Measurements from ENCODE around the gene SCAF1.

Gene SCAF1, protein sequence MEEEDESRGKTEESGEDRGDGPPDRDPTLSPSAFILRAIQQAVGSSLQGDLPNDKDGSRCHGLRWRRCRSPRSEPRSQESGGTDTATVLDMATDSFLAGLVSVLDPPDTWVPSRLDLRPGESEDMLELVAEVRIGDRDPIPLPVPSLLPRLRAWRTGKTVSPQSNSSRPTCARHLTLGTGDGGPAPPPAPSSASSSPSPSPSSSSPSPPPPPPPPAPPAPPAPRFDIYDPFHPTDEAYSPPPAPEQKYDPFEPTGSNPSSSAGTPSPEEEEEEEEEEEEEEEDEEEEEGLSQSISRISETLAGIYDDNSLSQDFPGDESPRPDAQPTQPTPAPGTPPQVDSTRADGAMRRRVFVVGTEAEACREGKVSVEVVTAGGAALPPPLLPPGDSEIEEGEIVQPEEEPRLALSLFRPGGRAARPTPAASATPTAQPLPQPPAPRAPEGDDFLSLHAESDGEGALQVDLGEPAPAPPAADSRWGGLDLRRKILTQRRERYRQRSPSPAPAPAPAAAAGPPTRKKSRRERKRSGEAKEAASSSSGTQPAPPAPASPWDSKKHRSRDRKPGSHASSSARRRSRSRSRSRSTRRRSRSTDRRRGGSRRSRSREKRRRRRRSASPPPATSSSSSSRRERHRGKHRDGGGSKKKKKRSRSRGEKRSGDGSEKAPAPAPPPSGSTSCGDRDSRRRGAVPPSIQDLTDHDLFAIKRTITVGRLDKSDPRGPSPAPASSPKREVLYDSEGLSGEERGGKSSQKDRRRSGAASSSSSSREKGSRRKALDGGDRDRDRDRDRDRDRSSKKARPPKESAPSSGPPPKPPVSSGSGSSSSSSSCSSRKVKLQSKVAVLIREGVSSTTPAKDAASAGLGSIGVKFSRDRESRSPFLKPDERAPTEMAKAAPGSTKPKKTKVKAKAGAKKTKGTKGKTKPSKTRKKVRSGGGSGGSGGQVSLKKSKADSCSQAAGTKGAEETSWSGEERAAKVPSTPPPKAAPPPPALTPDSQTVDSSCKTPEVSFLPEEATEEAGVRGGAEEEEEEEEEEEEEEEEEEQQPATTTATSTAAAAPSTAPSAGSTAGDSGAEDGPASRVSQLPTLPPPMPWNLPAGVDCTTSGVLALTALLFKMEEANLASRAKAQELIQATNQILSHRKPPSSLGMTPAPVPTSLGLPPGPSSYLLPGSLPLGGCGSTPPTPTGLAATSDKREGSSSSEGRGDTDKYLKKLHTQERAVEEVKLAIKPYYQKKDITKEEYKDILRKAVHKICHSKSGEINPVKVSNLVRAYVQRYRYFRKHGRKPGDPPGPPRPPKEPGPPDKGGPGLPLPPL

DNA sequence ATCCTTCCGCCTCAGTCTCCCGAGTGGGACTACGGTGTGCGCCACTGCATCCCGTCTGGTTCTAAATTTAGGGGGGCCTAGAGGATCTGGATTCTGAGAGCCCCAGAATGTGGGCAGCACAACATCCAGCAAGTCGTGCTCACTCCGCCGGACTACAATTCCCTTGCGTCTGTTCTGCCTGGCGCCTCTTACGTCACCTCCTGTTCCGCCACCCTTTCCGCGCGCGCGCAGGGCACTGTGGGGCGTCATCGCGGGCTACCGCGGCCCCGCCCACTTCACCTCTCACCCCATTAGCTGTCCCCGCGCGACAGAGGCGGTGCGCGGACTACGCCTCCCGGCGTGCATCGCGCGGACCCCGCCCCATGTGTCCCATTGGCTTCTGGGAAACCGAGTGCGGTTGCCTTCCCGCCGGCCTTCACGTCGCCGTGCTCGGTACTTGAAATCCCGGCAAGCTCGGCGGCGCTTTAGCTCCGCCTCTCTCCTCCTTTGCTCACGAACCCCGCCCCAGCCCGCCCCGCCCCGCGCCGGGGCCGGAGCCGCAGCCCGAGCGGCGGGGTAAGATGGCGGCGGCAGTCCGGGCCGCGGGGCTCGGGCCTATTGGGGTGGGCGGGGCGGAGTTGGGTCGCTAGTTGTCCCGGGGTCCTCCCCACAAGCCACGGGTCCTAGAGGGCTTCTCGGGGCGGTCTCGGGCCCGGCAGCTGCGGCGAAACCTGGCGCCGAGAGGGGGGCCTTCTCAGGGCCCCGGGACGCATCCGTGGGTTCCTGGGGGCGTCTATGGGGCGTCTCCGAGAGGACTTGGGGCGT lies at the start of gene SCAF1:
SCAF1 (plus strand) TSS at position 522 of the 804 bp plus-strand sequence. CDS start 2,818 bp downstream, outside the sequence.
- no peak for TF ChIP-seq CTCF (IDR thresholded peaks at IDR 0.05; ENCODE audit: insufficient read depth, low read length, missing control alignments)
- CTCF ChIA-PET = interaction anchor here (1.2 to 5.1 kb wide), 2 partner anchors 32 to 51 kb away, joined by 3 to 53 read pairs; partner anchors contain the start of gene PRR12
- peak; percentile 96 for DNase-seq (ENCODE audit: low read depth, low spot score)
- POLR2A ChIA-PET = interaction anchor here (0.6 to 2.9 kb wide), 11 partner anchors 14 to 340 kb away, joined by 3 to 23 read pairs (median 5); partner anchors contain the start of genes BCL2L12, IRF3, PRMT1 and PRR12
- peak within 1 kb of the TSS; percentile 99 for H3K4me3 ChIP-seq (ENCODE audit: low read depth, low read length)

GRCh38 chr19:49592486-49593232 lies 49.4 kb upstream of the SCAF1 start:
- no peak for TF ChIP-seq CTCF (IDR thresholded peaks at IDR 0.05; ENCODE audit: insufficient read depth, low read length, missing control alignments)
- ChIA-PET POLR2A (interaction anchor here (0.8 to 1.2 kb wide), 4 partner anchors 12 to 72 kb away, joined by 3 to 6 read pairs (median 4); partner anchors contain the start of genes NOSIP, PRRG2, RRAS and SCAF1), CTCF (interaction anchor here (0.8 to 1.3 kb wide), 5 partner anchors 10 to 89 kb away, joined by 3 to 4 read pairs (median 3); partner anchors contain the start of gene RRAS)
- DNase-seq (ENCODE audit: low read depth, low spot score) = no peak
- H3K4me3 ChIP-seq (ENCODE audit: low read depth, low read length) = peak overlapping the region; percentile 85

- POLR2A ChIA-PET = interaction anchor here (0.6 to 1.2 kb wide), 4 partner anchors 47 to 105 kb away, joined by 3 to 6 read pairs (median 4); partner anchors contain the start of genes RRAS and SCAF1
- no peak for TF ChIP-seq CTCF (IDR thresholded peaks at IDR 0.05; ENCODE audit: insufficient read depth, low read length, missing control alignments)
- CTCF ChIA-PET = interaction anchor here (0.7 to 1.3 kb wide), 5 partner anchors 9 to 47 kb away, joined by 3 to 4 read pairs (median 3); partner anchors contain the start of gene RRAS
- H3K4me3 ChIP-seq (ENCODE audit: low read depth, low read length) = peak overlapping the region; percentile 85
- DNase-seq (ENCODE audit: low read depth, low spot score) = peak; percentile 40
These were observed 48.5 kb upstream of the SCAF1 start for GRCh38 chr19:49593233-49594113.

DNA sequence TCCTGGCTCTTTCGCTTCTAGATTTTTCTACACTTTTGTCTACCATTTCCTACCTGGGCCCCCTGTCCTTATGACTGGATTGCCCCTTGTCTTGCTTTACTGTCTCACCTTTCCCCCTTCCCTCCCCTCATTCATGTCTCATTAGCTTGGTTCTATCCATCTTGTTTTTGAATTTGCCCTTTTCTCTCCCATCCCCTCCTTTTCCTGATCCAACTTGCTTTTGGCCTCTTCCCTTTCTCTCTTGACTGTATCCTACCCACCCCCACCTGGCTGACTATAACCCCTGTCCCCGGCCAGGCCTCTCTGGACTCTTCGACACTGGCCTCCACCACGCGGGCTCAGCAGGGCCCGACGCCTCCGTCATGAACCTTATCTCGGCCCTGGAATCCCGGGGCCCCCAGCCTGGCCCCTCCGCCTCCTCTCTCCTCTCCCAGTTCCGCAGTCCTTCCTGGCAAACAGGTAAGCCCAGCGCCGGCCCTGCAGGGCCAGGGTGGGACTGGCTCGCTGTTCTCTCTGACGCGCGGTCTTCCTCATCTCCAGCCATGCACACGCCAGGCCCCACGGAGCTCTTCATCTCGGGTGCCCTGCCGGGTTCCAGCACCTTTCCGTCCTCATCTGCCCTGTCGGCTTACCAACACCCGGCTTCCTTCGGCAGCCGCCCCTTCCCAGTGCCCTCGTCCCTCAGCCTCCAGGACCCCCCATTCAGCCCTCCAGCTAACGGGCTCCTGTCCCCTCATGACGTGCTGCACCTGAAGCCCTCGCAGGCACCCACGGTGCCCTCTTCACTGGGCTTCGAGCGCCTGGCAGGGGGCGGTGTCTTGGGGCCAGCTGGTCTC lies 47.6 kb upstream of the SCAF1 start:
- no peak for TF ChIP-seq CTCF (IDR thresholded peaks at IDR 0.05; ENCODE audit: insufficient read depth, low read length, missing control alignments)
- ChIA-PET CTCF (interaction anchor here (1.0 to 1.3 kb wide), 2 partner anchors 8 to 10 kb away, joined by 3 to 4 read pairs; no protein-coding TSS in a partner anchor), POLR2A (no interaction called here)
- DNase-seq (ENCODE audit: low read depth, low spot score) = no peak
- H3K4me3 ChIP-seq (ENCODE audit: low read depth, low read length) = no peak overlapping the region

All from AG04449 (cell line).